ENCODE measurements around the gene C9orf85. TPM values are rescaled to one million over a fixed set of nuclear protein-coding genes. Genes with fewer than 3 reads are reported as not detected.

C9orf85 gene
- total and polyA plus RNA-seq, 9 of the 15 experiments (the other 6 are each of a cell fraction or from before 2014, with no cell fraction given), result 6.7 to 17.6 (median 13.0) TPM

GRCh38 chr9:71928806-71929205 is 17.4 kb downstream of the C9orf85 start:
- BruUV-seq (replicated peaks), result no TSS peak
- H3K27ac ChIP-seq (ENCODE audit: extremely low read depth, low read depth, low read length), result no peak overlapping the region
- H3K4me3 ChIP-seq, result no peak overlapping the region
- POLR2A ChIA-PET, result interaction anchor here (2.5 kb wide), 1 partner anchor 18 kb away, joined by 7 read pairs; the partner anchor contains the start of genes ABHD17B and C9orf85
- H3K9me1 ChIP-seq (ENCODE audit: control insufficient read depth, insufficient read depth, low read length), result no peaks in the 10 kb centered on the region
- H2AFZ ChIP-seq (ENCODE audit: low read depth, low read length), result no peak overlapping the region
- H3K4me1 ChIP-seq (replicated peaks in 1 of 2; ENCODE audit: control insufficient read depth in 2 of 2, insufficient read depth in 2 of 2, low read length in 2 of 2), result no peaks in the 10 kb centered on the region
- 100% methylated on average over 2 of the region's 2 CpGs for WGBS (ENCODE audit: insufficient coverage, low coverage, missing lambda C conversion rate)
- CTCF ChIA-PET (ENCODE audit: low intra/inter-chr PET ratio), result no interaction called here
- no peaks in the 10 kb centered on the region for H4K20me1 ChIP-seq (replicated peaks; ENCODE audit: control insufficient read depth, insufficient read depth, low read length)
- no peak for FAIRE-seq
- no peak for ATAC-seq
- H3K79me2 ChIP-seq (ENCODE audit: control insufficient read depth, insufficient read depth, low read length), result no peaks in the 10 kb centered on the region; the same call in 2 of the 3 replicates
- H3K4me2 ChIP-seq (ENCODE audit: insufficient read depth, low read length), result no peak overlapping the region
- TF ChIP-seq ZNF639 (CRISPR knock-in tag; conservative IDR thresholded peaks at IDR 0.05 in 1 of 2, IDR thresholded peaks at IDR 0.05 in 1 of 2), result no peak
- no peak for DNase-seq (ENCODE audit: extremely low read depth in 1 of 4, low spot score in 3 of 4)
- H3K9me3 ChIP-seq (replicated peaks; ENCODE audit: control insufficient read depth, insufficient read depth, low read depth, low read length), result no peaks in the 10 kb centered on the region
- in situ Hi-C loops (cut with MboI), result no loop called here
- no peaks in the 10 kb centered on the region for H3K36me3 ChIP-seq (ENCODE audit: control insufficient read depth, insufficient read depth, low read length)
- intact Hi-C loops (cut with micrococcal nuclease), result no loop called here
- H3K9ac ChIP-seq (ENCODE audit: insufficient read depth in 1 of 2, low read depth in 2 of 2, low read length in 2 of 2), result no peak overlapping the region
- H3K27me3 ChIP-seq (ENCODE audit: control insufficient read depth in 2 of 2, insufficient read depth in 2 of 2, low read length in 2 of 2), result no peaks in the 10 kb centered on the region

GRCh38 chr9:71929223-71929622 is 17.8 kb downstream of the C9orf85 start:
- WGBS (ENCODE audit: insufficient coverage, low coverage, missing lambda C conversion rate), result 92% methylated on average over 2 of the region's 2 CpGs
- Histone ChIP-seq H3K27me3 (ENCODE audit: control insufficient read depth in 2 of 2, insufficient read depth in 2 of 2, low read length in 2 of 2) (no peaks in the 10 kb centered on the region), H3K4me2 (ENCODE audit: insufficient read depth, low read length) (no peak overlapping the region), H3K27ac (ENCODE audit: extremely low read depth, low read depth, low read length) (no peak overlapping the region), H2AFZ (ENCODE audit: low read depth, low read length) (no peak overlapping the region), H3K9me3 (replicated peaks; ENCODE audit: control insufficient read depth, insufficient read depth, low read depth, low read length) (no peaks in the 10 kb centered on the region), H3K9ac (ENCODE audit: insufficient read depth in 1 of 2, low read depth in 2 of 2, low read length in 2 of 2) (no peak overlapping the region), H3K79me2 (ENCODE audit: control insufficient read depth, insufficient read depth, low read length) (no peaks in the 10 kb centered on the region; the same call in 2 of the 3 replicates), H3K36me3 (ENCODE audit: control insufficient read depth, insufficient read depth, low read length) (no peaks in the 10 kb centered on the region), H3K4me3 (no peak overlapping the region), H4K20me1 (replicated peaks; ENCODE audit: control insufficient read depth, insufficient read depth, low read length) (no peaks in the 10 kb centered on the region), H3K9me1 (ENCODE audit: control insufficient read depth, insufficient read depth, low read length) (no peaks in the 10 kb centered on the region), H3K4me1 (replicated peaks in 1 of 2; ENCODE audit: control insufficient read depth in 2 of 2, insufficient read depth in 2 of 2, low read length in 2 of 2) (no peaks in the 10 kb centered on the region)
- in situ Hi-C loops (cut with MboI), result no loop called here
- TF ChIP-seq GATAD2B (IDR thresholded peaks at IDR 0.05; ENCODE audit: borderline replicate concordance), result no peak
- no peak for TF ChIP-seq CHD1 (IDR thresholded peaks at IDR 0.05; ENCODE audit: low read length)
- BruUV-seq (replicated peaks), result no TSS peak
- no peak for ATAC-seq
- POLR2A ChIA-PET, result no interaction called here
- intact Hi-C loops (cut with micrococcal nuclease), result no loop called here
- DNase-seq (ENCODE audit: extremely low read depth in 1 of 4, low spot score in 3 of 4), result no peak
- CTCF ChIA-PET (ENCODE audit: low intra/inter-chr PET ratio), result no interaction called here
- FAIRE-seq, result no peak
